Right lobe of liver (tissue), 6 donors: ENCODE results near the gene ANKRD44. TPM values are rescaled to one million over a fixed set of nuclear protein-coding genes. Genes with fewer than 3 reads are reported as not detected.

Source experiments
- ATAC-seq, 4 donors: fragments of 200-7000 bp; cut with Tn5 transposase; one replicate each; pipeline ENCODE4 v1.9.1; 2020; ENCODE audit warnings: mild to moderate bottlenecking in 4 of 4, moderate library complexity in 4 of 4
- DNase-seq, 3 donors: peaks; one replicate each; pipeline ENCODE4 v3.0.0-alpha.2; 2020
- H3K27ac ChIP-seq, 3 donors: fragments of 200-600 bp; one replicate each; pipeline ENCODE4 v1.8.0; 2022
- H3K27me3 ChIP-seq, 2 donors: fragments of 200-600 bp; one replicate each; pipeline ENCODE4 v1.8.0; 2022
- H3K36me3 ChIP-seq, 4 donors: fragments of 200-600 bp; sonication (generic) in 1 of 4; one replicate each; pipeline versions ENCODE4 v1.5.1 to v1.8.0; 2017 to 2022; ENCODE audit warnings: control low read depth in 1 of 4
- H3K4me1 ChIP-seq, 4 donors: fragments of 200-600 bp; sonication (generic) in 1 of 4; one replicate each; pipeline versions ENCODE4 v1.5.1 to v1.8.0; 2017 to 2022; ENCODE audit warnings: control low read depth in 1 of 4
- H3K4me3 ChIP-seq, 3 donors: fragments of 200-600 bp; one replicate each; pipeline ENCODE4 v1.8.0; 2022
- H3K9me3 ChIP-seq, 4 donors: fragments of 200-600 bp; sonication (generic) in 1 of 4; one replicate each; pipeline versions ENCODE4 v1.5.1 to v1.8.0; 2017 to 2022; ENCODE audit warnings: control low read depth in 1 of 4
- CTCF ChIP-seq, 4 donors: fragments of 200-600 bp in 3 of 4; fragments of 450-650 bp in 1 of 4; IDR thresholded peaks; one replicate each; pipeline versions ENCODE4 v1.5.1 to v1.8.0; 2016 to 2022; ENCODE audit warnings: antibody characterized with exemption in 4 of 4, mild to moderate bottlenecking in 2 of 4
- POLR2A ChIP-seq: fragments of 450-650 bp; IDR thresholded peaks from one replicate; pipeline ENCODE4 v1.6.1; 2017; ENCODE audit warnings: antibody characterized with exemption, mild to moderate bottlenecking
- WGBS: methylation state at CpG from one replicate; pipeline ENCODE4 v1.1.6; 2018; ENCODE audit warnings: low coverage, low lambda C conversion rate; ENCODE audit not compliant: insufficient coverage; ENCODE audit errors: missing lambda C conversion rate; 5-methylcytosine and 5-hydroxymethylcytosine counted together
- intact Hi-C, 2 donors: fragments of 100-400 bp; cut with DNase I; formaldehyde crosslinking; loops; one replicate each; pipeline versions ENCODE4 v1.11.2 to v1.14.1; 2022
- total RNA-seq, 6 experiments: library from RNA; depleted of rRNA in 2 of 6; stranded (reverse); fragments of >200 nt in 2 of 6; fragmentation: NEBNext Ultra II Directional in 3 of 6; extraction: Animal tissue kit (Norgen Biotek cat#: 25700) in 3 of 6; gene quantifications; one replicate each; pipeline versions ENCODE4 v1.1.0 to v1.2.4, GENCODE V29; 2016 to 2023
- donor health status: DM: no; HTN: yes; CAD: no.
- donor health status: DM: no; HTN: no; CAD: no.
- donor health status: DM: no; HTN: no; CAD: no.
- donor health status: DM: no; HTN: yes; CAD: no.
- donor health status: DM: no; HTN: yes; CAD: no.

The ANKRD44 gene
- total RNA-seq, 6 experiments from 2014 or later = 7.9 to 19.5 (median 13.3) TPM

GRCh38 chr2:197210430-197210829 is 100.2 kb downstream of the ANKRD44 start:
- DNase-seq (no peak), ATAC-seq (no peak)
- no peaks in the 10 kb centered on the region for H3K27me3 ChIP-seq
- H3K36me3 ChIP-seq = no peaks in the 10 kb centered on the region
- no peaks in the 10 kb centered on the region for H3K9me3 ChIP-seq
- TF ChIP-seq CTCF (IDR thresholded peaks at IDR 0.05) = no peak
- no peak for TF ChIP-seq POLR2A
- 38% methylated on average over 3 of the region's 3 CpGs for WGBS
- no peak overlapping the region for H3K27ac ChIP-seq
- peaks cover 0 to 16% (median 0%) of the 10 kb centered on the region in 4 donors for H3K4me1 ChIP-seq
- H3K4me3 ChIP-seq = no peak overlapping the region
- intact Hi-C loops = no loop called here

GRCh38 chr2:197209742-197210408 is 100.7 kb downstream of the ANKRD44 start:
- ATAC-seq (peak in 1 of 4 donors; percentile 12), DNase-seq (no peak)
- H3K4me1 ChIP-seq = peaks cover 0 to 20% (median 0%) of the 10 kb centered on the region in 4 donors
- H3K27me3 ChIP-seq = no peaks in the 10 kb centered on the region
- intact Hi-C loops = loop anchor here in 1 of 2 donors (10.0 kb wide), 1 partner anchor 105 kb away; the partner anchor contains the start of gene ANKRD44
- H3K4me3 ChIP-seq = no peak overlapping the region
- H3K36me3 ChIP-seq = no peaks in the 10 kb centered on the region
- H3K9me3 ChIP-seq = no peaks in the 10 kb centered on the region
- H3K27ac ChIP-seq = no peak overlapping the region
- 54% methylated on average over 4 of the region's 6 CpGs for WGBS
- TF ChIP-seq POLR2A = no peak
- no peak for TF ChIP-seq CTCF (IDR thresholded peaks at IDR 0.05)

GRCh38 chr2:197209246-197209645 is 101.3 kb downstream of the ANKRD44 start:
- TF ChIP-seq CTCF (IDR thresholded peaks at IDR 0.05) = no peak
- no peak for TF ChIP-seq POLR2A
- no peaks in the 10 kb centered on the region for H3K9me3 ChIP-seq
- intact Hi-C loops = loop anchor here in 1 of 2 donors (10.0 kb wide), 1 partner anchor 106 kb away; the partner anchor contains the start of gene ANKRD44
- 53% methylated on average over 2 of the region's 2 CpGs for WGBS
- H3K27ac ChIP-seq = no peak overlapping the region
- H3K36me3 ChIP-seq = no peaks in the 10 kb centered on the region
- ATAC-seq (peak in 3 of 4 donors; percentile 15 to 36 (median 23)), DNase-seq (no peak)
- H3K27me3 ChIP-seq = no peaks in the 10 kb centered on the region
- peaks cover 0 to 27% (median 0%) of the 10 kb centered on the region in 4 donors for H3K4me1 ChIP-seq
- H3K4me3 ChIP-seq = no peak overlapping the region

- intact Hi-C loops = loop anchor here in 1 of 2 donors (10.0 kb wide), 1 partner anchor 106 kb away; the partner anchor contains the start of gene ANKRD44
- 17% methylated on average over 3 of the region's 3 CpGs for WGBS
- peaks cover 0 to 27% (median 0%) of the 10 kb centered on the region in 4 donors for H3K4me1 ChIP-seq
- no peaks in the 10 kb centered on the region for H3K36me3 ChIP-seq
- no peaks in the 10 kb centered on the region for H3K27me3 ChIP-seq
- ATAC-seq (no peak), DNase-seq (no peak)
- no peak for TF ChIP-seq POLR2A
- no peak for TF ChIP-seq CTCF (IDR thresholded peaks at IDR 0.05)
- no peak overlapping the region for H3K4me3 ChIP-seq
- no peaks in the 10 kb centered on the region for H3K9me3 ChIP-seq
- H3K27ac ChIP-seq = no peak overlapping the region
Measured at GRCh38 chr2:197208841-197209240, 101.7 kb downstream of the ANKRD44 start.
